IMR-90 (cell line): ENCODE data around the gene RHOU. TPM values are rescaled to one million over a fixed set of nuclear protein-coding genes. Genes with fewer than 3 reads are reported as not detected.

Experiments used
- ATAC-seq: fragments of 200-7000 bp; cut with Tn5 transposase; 2 replicates; pipeline ENCODE4 v1.9.1; 2020; ENCODE audit warnings: low read depth, mild to moderate bottlenecking, moderate library complexity
- BruUV-seq: library from RNA; stranded (reverse); fragments of 400-500 nt; replicated peaks from 2 replicates; lab custom pipeline; 2021; lab: Mats Ljungman, UMichigan
- CTCF ChIA-PET: fragments of 300-600 bp; formaldehyde crosslinking; extraction: SDS; loops from one replicate; lab custom pipeline; 2021; ENCODE audit warnings: antibody characterized with exemption; lab: Yijun Ruan, JAX
- POLR2A ChIA-PET: fragments of 300-600 bp; sonication (Branson Sonifier 250); formaldehyde crosslinking; loops from one replicate; lab custom pipeline; 2022; ENCODE audit warnings: antibody characterized with exemption; ENCODE audit not compliant: unreplicated experiment; lab: Charles Lee
- DNase-seq: peaks from one replicate; pipeline ENCODE4 v3.0.0; 2013
- H2AFZ ChIP-seq: replicated peaks from 2 replicates; pipeline ENCODE3; 2013; ENCODE audit warnings: low read length, mild to moderate bottlenecking; ENCODE audit not compliant: poor library complexity
- H2AK5ac ChIP-seq: 2 replicates; pipeline ENCODE4 v1.6.1; 2013; ENCODE audit warnings: low read depth, low read length, inconsistent platforms
- H2AK9ac ChIP-seq: replicated peaks from 2 replicates; pipeline ENCODE3; 2013; ENCODE audit warnings: mild to moderate bottlenecking, low read depth, low read length, moderate library complexity; ENCODE audit not compliant: poor library complexity
- H2BK120ac ChIP-seq: 2 replicates; pipeline ENCODE4 v1.6.1; 2013; ENCODE audit warnings: low read depth, low read length, inconsistent platforms
- H2BK15ac ChIP-seq: 3 replicates; pipeline ENCODE4 v1.6.1; 2013; ENCODE audit warnings: low read depth, low read length, inconsistent platforms
- H2BK20ac ChIP-seq: 2 replicates; pipeline ENCODE4 v1.6.1; 2013; ENCODE audit warnings: low read depth, mild to moderate bottlenecking, inconsistent platforms, low read length, moderate library complexity
- H2BK5ac ChIP-seq: 2 replicates; pipeline ENCODE4 v1.6.1; 2013; ENCODE audit warnings: mild to moderate bottlenecking, low read depth, low read length, inconsistent platforms; ENCODE audit not compliant: poor library complexity, severe bottlenecking
- H3K14ac ChIP-seq: replicated peaks from 2 replicates; pipeline ENCODE4 v1.6.1; 2013; ENCODE audit warnings: low read depth, low read length, inconsistent platforms
- H3K18ac ChIP-seq: 2 replicates; pipeline ENCODE4 v1.6.1; 2013; ENCODE audit warnings: low read depth, low read length, control low read depth
- H3K23ac ChIP-seq: 2 replicates; pipeline ENCODE4 v1.6.1; 2013; ENCODE audit warnings: low read depth, low read length, inconsistent platforms
- H3K27ac ChIP-seq: 2 replicates; pipeline ENCODE4 v1.5.1; 2013; ENCODE audit warnings: mild to moderate bottlenecking, control low read depth, low read length; ENCODE audit not compliant: insufficient read depth
- H3K27me3 ChIP-seq: 2 replicates; pipeline ENCODE4 v1.6.1; 2013; ENCODE audit warnings: low read length; ENCODE audit not compliant: control insufficient read depth, insufficient read depth
- H3K36me3 ChIP-seq: 2 replicates; pipeline ENCODE4 v1.6.1; 2013; ENCODE audit warnings: low read length, mixed read lengths; ENCODE audit not compliant: control insufficient read depth, insufficient read depth
- H3K4ac ChIP-seq: 2 replicates; pipeline ENCODE4 v1.6.1; 2013; ENCODE audit warnings: low read depth, low read length, inconsistent platforms
- H3K4me1 ChIP-seq: 2 replicates; pipeline ENCODE4 v1.6.1; 2013; ENCODE audit warnings: low read length, mixed read lengths; ENCODE audit not compliant: control insufficient read depth, insufficient read depth
- H3K4me2 ChIP-seq: 2 replicates; pipeline ENCODE4 v1.6.1; 2013; ENCODE audit warnings: low read depth, mild to moderate bottlenecking, control low read depth, low read length, moderate library complexity
- H3K4me3 ChIP-seq: 2 replicates; pipeline ENCODE4 v1.5.1; 2013; ENCODE audit warnings: low read depth, mild to moderate bottlenecking, control low read depth, low read length, moderate library complexity; ENCODE audit not compliant: insufficient read depth
- H3K56ac ChIP-seq: 2 replicates; pipeline ENCODE4 v1.6.1; 2013; ENCODE audit warnings: low read length, inconsistent platforms; ENCODE audit not compliant: insufficient read depth; ENCODE audit errors: extremely low read depth
- H3K79me1 ChIP-seq, 2 experiments: 2 replicates each; pipeline ENCODE4 v1.6.1; 2013; ENCODE audit warnings: low read length in 2 of 2, inconsistent platforms in 1 of 2, low read depth in 1 of 2
- H3K9ac ChIP-seq: 2 replicates; pipeline ENCODE4 v1.6.1; 2013; ENCODE audit warnings: low read depth, low read length, control low read depth
- H3K9me1 ChIP-seq: 2 replicates; pipeline ENCODE4 v1.6.1; 2013; ENCODE audit warnings: low read length, inconsistent platforms; ENCODE audit not compliant: insufficient read depth
- H3K9me3 ChIP-seq: 2 replicates; pipeline ENCODE4 v1.6.1; 2013; ENCODE audit warnings: low read length; ENCODE audit not compliant: control insufficient read depth, insufficient read depth
- H4K20me1 ChIP-seq: 2 replicates; pipeline ENCODE4 v1.6.1; 2013; ENCODE audit warnings: low read length, inconsistent platforms; ENCODE audit not compliant: insufficient read depth
- H4K5ac ChIP-seq: 2 replicates; pipeline ENCODE4 v1.6.1; 2013; ENCODE audit warnings: mild to moderate bottlenecking, low read depth, low read length, control low read depth
- H4K8ac ChIP-seq, 2 experiments: 2 replicates each; pipeline ENCODE4 v1.6.1; 2013; ENCODE audit warnings: low read depth in 2 of 2, low read length in 2 of 2, control low read depth in 1 of 2, inconsistent platforms in 1 of 2
- H4K91ac ChIP-seq: 2 replicates; pipeline ENCODE4 v1.6.1; 2013; ENCODE audit warnings: low read depth, low read length, inconsistent platforms; ENCODE audit not compliant: insufficient read depth
- CEBPB ChIP-seq: IDR thresholded peaks from 2 replicates; pipeline ENCODE4 v1.6.1; 2012; ENCODE audit warnings: low read depth, low read length, improper control_type of control experiment
- MAZ ChIP-seq: IDR thresholded peaks from 2 replicates; pipeline ENCODE4 v1.6.1; 2012; ENCODE audit warnings: low read depth, mild to moderate bottlenecking, low read length, improper control_type of control experiment, moderate library complexity, borderline replicate concordance
- WGBS, 2 experiments: methylation state at CpG; one replicate each; pipeline versions ENCODE4 v1.1.5 to v1.1.7; 2013; ENCODE audit warnings: missing lambda C conversion rate in 2 of 2; ENCODE audit not compliant: insufficient read length in 1 of 2; ENCODE audit errors: extremely low coverage in 2 of 2; 5-methylcytosine and 5-hydroxymethylcytosine counted together
- dilution Hi-C: fragments of 300-500 bp; cut with HindIII; formaldehyde crosslinking; loops from one replicate; pipeline ENCODE4 v1.14.3; 2018; ENCODE audit warnings: low sequenced_read_pairs; ENCODE audit not compliant: unreplicated experiment
- in situ Hi-C: fragments of 300-500 bp; cut with MboI; formaldehyde crosslinking; loops from 3 replicates; pipeline ENCODE4 v1.14.3; 2019; ENCODE audit warnings: low sequenced_read_pairs, inconsistent platforms, mixed read lengths
- intact Hi-C: fragments of 100-400 bp; cut with micrococcal nuclease; formaldehyde crosslinking; loops from 2 replicates; pipeline ENCODE4 v1.10.0; 2022
- polyA plus RNA-seq, 3 experiments: library from polyadenylated mRNA; depleted of rRNA; stranded (reverse); fragments of >200 nt; gene quantifications; 2 replicates each; pipeline ENCODE4 v1.2.3, GENCODE V29; 2012; ENCODE audit warnings: low replicate concordance in 1 of 3
- total RNA-seq: library from RNA; depleted of rRNA; stranded (reverse); fragments of >200 nt; gene quantifications from 2 replicates; pipeline ENCODE4 v1.2.3, GENCODE V29; 2012

Gene RHOU
- total and polyA plus RNA-seq, 2 of the 4 experiments (the other 2 are of a cell fraction) = 0.44 to 0.72 TPM

DNA sequence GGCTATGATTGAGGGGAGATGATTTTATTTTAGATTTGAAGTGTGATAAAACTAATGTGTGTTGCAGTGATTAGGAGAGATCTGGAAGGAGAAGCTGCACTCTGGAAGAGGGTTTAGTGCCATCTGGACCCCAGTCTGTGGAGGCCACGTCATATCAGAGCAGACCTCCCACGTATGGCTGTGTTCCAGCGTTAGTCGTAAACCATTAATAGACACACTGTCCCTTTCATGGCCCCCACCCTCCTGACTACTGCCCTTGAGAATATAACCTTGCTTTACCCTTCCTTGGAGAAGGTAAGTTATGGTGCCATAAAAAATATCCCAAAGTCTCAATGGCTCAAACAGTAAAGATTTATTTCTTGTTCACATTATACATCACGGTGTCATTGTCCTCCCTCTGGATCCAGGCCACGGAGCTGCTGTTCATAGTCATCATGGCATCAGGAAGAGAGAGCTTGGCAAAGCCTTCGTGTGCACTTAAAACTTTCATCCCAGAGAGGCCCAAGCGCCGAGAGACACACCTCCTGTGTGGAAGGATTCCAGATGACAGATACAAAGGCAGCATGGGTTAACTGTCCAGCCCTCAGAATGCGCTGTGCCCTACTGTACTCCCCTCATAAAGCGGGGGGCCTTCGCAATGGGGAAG, 33.2 kb downstream of the RHOU start:
- no peak overlapping the region for H3K14ac ChIP-seq
- H2AK9ac ChIP-seq = no peak overlapping the region
- ATAC-seq = no peak
- H3K9me1 ChIP-seq = no peaks in the 10 kb centered on the region
- peaks cover 5% of the 10 kb centered on the region; the same call in 1 of the 2 replicates for H3K27me3 ChIP-seq
- no TSS peak for BruUV-seq
- no peak overlapping the region for H3K4ac ChIP-seq
- H2AK5ac ChIP-seq = no peak overlapping the region
- no peak overlapping the region for H3K18ac ChIP-seq
- H4K91ac ChIP-seq = no peak overlapping the region
- H4K20me1 ChIP-seq = no peaks in the 10 kb centered on the region
- intact Hi-C loops (no loop called here), in situ Hi-C loops (no loop called here), dilution Hi-C loops (no loop called here)
- no peak overlapping the region for H2BK120ac ChIP-seq
- WGBS, 2 experiments = 57% methylated on average over 2 of the region's 12 CpGs; no CpG with 5 or more reads in 1 of the 2 experiments
- H3K4me1 ChIP-seq = no peaks in the 10 kb centered on the region
- H2BK5ac ChIP-seq = no peak overlapping the region
- H3K9ac ChIP-seq = no peak overlapping the region
- H3K27ac ChIP-seq = no peak overlapping the region
- POLR2A ChIA-PET = no interaction called here
- H3K23ac ChIP-seq = no peak overlapping the region
- H2BK15ac ChIP-seq = no peak overlapping the region
- no peak overlapping the region for H3K4me2 ChIP-seq
- no peak overlapping the region for H2BK20ac ChIP-seq
- H3K4me3 ChIP-seq = no peak overlapping the region
- H3K9me3 ChIP-seq = no peaks in the 10 kb centered on the region
- no peak for DNase-seq
- H2AFZ ChIP-seq = no peak overlapping the region
- TF ChIP-seq CEBPB = no peak
- no peak for TF ChIP-seq MAZ
- H3K36me3 ChIP-seq = no peaks in the 10 kb centered on the region
- no peaks in the 10 kb centered on the region for H3K79me1 ChIP-seq
- H4K5ac ChIP-seq = no peak overlapping the region
- CTCF ChIA-PET = no interaction called here
- H3K56ac ChIP-seq = no peak overlapping the region
- H4K8ac ChIP-seq = no peak overlapping the region
